CD4-positive, alpha-beta memory T cell (primary cell): ENCODE measurements around the gene MAN1A1. TPM values are rescaled to one million over a fixed set of nuclear protein-coding genes. Genes with fewer than 3 reads are reported as not detected.

Experiments
- CTCF ChIA-PET: fragments of 350-600 bp; sonication (Branson Sonifier 250); formaldehyde crosslinking; loops from one replicate; lab custom pipeline; 2021; ENCODE audit warnings: inconsistent platforms; ENCODE audit not compliant: partially characterized antibody; lab: Charles Lee
- POLR2A ChIA-PET: fragments of 350-600 bp; sonication (Branson Sonifier 250); formaldehyde crosslinking; loops from one replicate; lab custom pipeline; 2021; ENCODE audit not compliant: partially characterized antibody; lab: Charles Lee
- DNase-seq, 5 donors: peaks; one replicate each; pipeline versions ENCODE4 v3.0.0 to v3.0.0-alpha.2; 2020 to 2022; ENCODE audit warnings: mixed read lengths in 1 of 5
- H3K27ac ChIP-seq: one replicate; pipeline ENCODE4 v1.7.0; 2013; ENCODE audit warnings: low read depth, low read length
- H3K27me3 ChIP-seq: 2 replicates; pipeline ENCODE4 v1.7.0; 2013; ENCODE audit warnings: mild to moderate bottlenecking, low read length, moderate library complexity; ENCODE audit not compliant: insufficient read depth
- H3K36me3 ChIP-seq: 2 replicates; pipeline ENCODE4 v1.7.0; 2013; ENCODE audit warnings: mild to moderate bottlenecking, low read length, moderate library complexity; ENCODE audit not compliant: insufficient read depth
- H3K4me1 ChIP-seq: 2 replicates; pipeline ENCODE4 v1.7.0; 2013; ENCODE audit warnings: mild to moderate bottlenecking, low read length, moderate library complexity; ENCODE audit not compliant: insufficient read depth
- H3K4me3 ChIP-seq, 2 donors: one replicate each; pipeline ENCODE4 v1.7.0; 2013; ENCODE audit warnings: low read length in 2 of 2, mild to moderate bottlenecking in 1 of 2
- H3K9me3 ChIP-seq, 2 donors: one replicate each; pipeline ENCODE4 v1.7.0; 2013; ENCODE audit warnings: low read length in 2 of 2, control low read depth in 1 of 2; ENCODE audit not compliant: control insufficient read depth in 1 of 2
- H3K27ac Mint-ChIP-seq, 7 donors: one replicate each; pipeline ENCODE4 v1.8.0; 2020 to 2021; ENCODE audit warnings: mixed read lengths in 7 of 7, mild to moderate bottlenecking in 6 of 7, inconsistent platforms in 3 of 7, moderate library complexity in 3 of 7
- H3K27me3 Mint-ChIP-seq, 2 donors: one replicate each; pipeline ENCODE4 v1.8.0; 2020 to 2021; ENCODE audit warnings: mixed read lengths in 2 of 2
- H3K36me3 Mint-ChIP-seq, 2 donors: one replicate each; pipeline ENCODE4 v1.8.0; 2020 to 2021; ENCODE audit warnings: mixed read lengths in 2 of 2, inconsistent platforms in 1 of 2, mild to moderate bottlenecking in 1 of 2
- H3K4me1 Mint-ChIP-seq, 4 donors: one replicate each; pipeline ENCODE4 v1.8.0; 2020 to 2021; ENCODE audit warnings: mixed read lengths in 4 of 4, mild to moderate bottlenecking in 1 of 4
- H3K4me3 Mint-ChIP-seq, 8 donors: one replicate each; pipeline ENCODE4 v1.8.0; 2020 to 2021; ENCODE audit warnings: mixed read lengths in 8 of 8, mild to moderate bottlenecking in 7 of 8, moderate library complexity in 6 of 8, inconsistent platforms in 3 of 8
- H3K9me3 Mint-ChIP-seq, 8 donors: one replicate each; pipeline ENCODE4 v1.8.0; 2020 to 2021; ENCODE audit warnings: mixed read lengths in 8 of 8, mild to moderate bottlenecking in 5 of 8, inconsistent platforms in 3 of 8, moderate library complexity in 1 of 8
- intact Hi-C: fragments of 100-400 bp; cut with micrococcal nuclease; formaldehyde crosslinking; loops from one replicate; pipeline ENCODE4 v1.15.1; 2023
- polyA plus RNA-seq, 2 donors: library from polyadenylated mRNA; unstranded; fragments of 300-500 nt; fragmentation: Illumina TruSeq; gene quantifications; one replicate each; pipeline ENCODE4 v1.2.3, GENCODE V29; 2021
- total RNA-seq, 2 experiments: library from RNA; stranded (reverse); gene quantifications; one replicate each; pipeline ENCODE4 v1.2.3, GENCODE V29; 2021

Gene MAN1A1
- total and polyA plus RNA-seq, 4 experiments from 2014 or later = 12.3 to 14.7 (median 12.3) TPM

DNA sequence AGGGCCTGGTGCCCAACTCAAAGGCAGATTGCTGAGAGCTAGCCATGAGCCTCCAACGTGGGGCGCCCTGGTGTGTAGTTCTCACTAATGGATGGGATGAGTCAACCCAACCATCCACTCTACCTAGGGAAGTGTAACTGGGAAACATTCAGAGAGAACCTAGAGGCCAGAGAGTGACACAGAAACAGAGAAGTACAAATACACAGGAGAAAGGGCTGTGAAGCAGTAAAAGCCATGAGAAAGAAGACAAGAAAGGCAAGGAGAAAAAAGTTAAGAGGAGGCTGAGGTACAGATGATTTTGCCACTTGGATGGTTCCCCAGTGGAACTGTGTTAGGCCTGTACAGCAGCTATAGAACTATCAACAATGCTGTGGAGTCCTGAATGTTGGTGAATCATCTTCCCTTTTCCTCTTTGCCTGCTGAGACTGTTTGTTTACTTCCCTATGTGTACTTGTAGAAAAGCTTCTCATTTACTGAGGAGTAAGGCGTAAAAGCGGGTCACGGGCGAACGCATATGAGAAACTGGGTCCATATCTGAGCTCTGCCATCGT is 39.0 kb downstream of the MAN1A1 start:
- Histone ChIP-seq H3K9me3 (no peaks in the 10 kb centered on the region), H3K27me3 (no peaks in the 10 kb centered on the region), H3K4me3 (no peak overlapping the region), H3K4me1 (peaks cover 46% of the 10 kb centered on the region), H3K27ac (no peak overlapping the region), H3K36me3 (no peaks in the 10 kb centered on the region)
- Mint-ChIP-seq H3K4me3 (no peak overlapping the region), H3K4me1 (peaks cover 33 to 66% (median 41%) of the 10 kb centered on the region in 4 donors), H3K9me3 (no peaks in the 10 kb centered on the region), H3K27me3 (no peaks in the 10 kb centered on the region), H3K36me3 (peaks cover 8% of the 10 kb centered on the region in 2 donors), H3K27ac (peak overlapping the region in 2 of 7 donors; percentile 12 to 17)
- ChIA-PET POLR2A (no interaction called here), CTCF (interaction anchor here (1.2 to 1.6 kb wide), 3 partner anchors 12 to 37 kb away, joined by 3 to 5 read pairs (median 4); no protein-coding TSS in a partner anchor)
- intact Hi-C loops = no loop called here
- DNase-seq = no peak

DNA sequence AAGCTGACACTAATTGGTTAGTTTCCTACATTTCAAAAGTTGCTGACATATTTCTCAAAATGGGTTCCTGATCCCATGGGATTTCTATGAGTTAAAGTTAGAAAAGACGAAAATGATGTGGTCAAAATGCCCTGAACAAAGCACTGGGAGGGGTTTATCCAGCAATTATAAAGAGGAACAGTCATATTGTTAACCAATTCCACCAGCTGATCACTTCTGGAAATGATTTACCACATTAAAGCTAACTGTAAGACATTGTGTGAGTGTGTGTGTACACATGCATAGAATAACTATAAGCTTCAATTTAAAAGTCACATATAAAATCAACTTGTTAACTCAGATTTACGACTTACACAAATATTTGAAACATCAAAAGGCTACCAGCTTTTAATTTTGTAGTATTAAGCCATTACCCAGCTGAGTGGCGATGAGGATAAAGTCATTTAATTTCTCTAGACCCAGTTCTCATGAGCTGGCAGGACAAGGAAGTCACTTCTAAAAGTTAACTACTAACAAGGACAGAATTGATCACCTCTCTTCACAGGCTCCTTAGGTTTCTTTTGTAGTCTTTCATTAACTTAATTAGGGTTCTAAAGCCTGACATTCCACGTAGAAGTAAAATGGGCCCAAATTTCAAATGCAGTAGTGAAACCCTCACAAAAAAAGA is 40.4 kb downstream of the MAN1A1 start:
- Mint-ChIP-seq H3K36me3 (peaks cover 8 to 12% of the 10 kb centered on the region in 2 donors), H3K27ac (peak overlapping the region in 2 of 7 donors; percentile 19 to 29), H3K27me3 (no peaks in the 10 kb centered on the region), H3K4me1 (peaks cover 24 to 51% (median 28%) of the 10 kb centered on the region in 4 donors), H3K9me3 (no peaks in the 10 kb centered on the region), H3K4me3 (no peak overlapping the region)
- no peaks in the 10 kb centered on the region for H3K27me3 ChIP-seq
- no peak overlapping the region for H3K27ac ChIP-seq
- no peak overlapping the region for H3K4me3 ChIP-seq
- H3K9me3 ChIP-seq = no peaks in the 10 kb centered on the region
- ChIA-PET CTCF (interaction anchor here (1.1 to 1.6 kb wide), 2 partner anchors 9 to 25 kb away, joined by 3 to 11 read pairs; no protein-coding TSS in a partner anchor), POLR2A (no interaction called here)
- intact Hi-C loops = no loop called here
- H3K36me3 ChIP-seq = no peaks in the 10 kb centered on the region
- H3K4me1 ChIP-seq = peaks cover 32% of the 10 kb centered on the region
- no peak for DNase-seq

DNA sequence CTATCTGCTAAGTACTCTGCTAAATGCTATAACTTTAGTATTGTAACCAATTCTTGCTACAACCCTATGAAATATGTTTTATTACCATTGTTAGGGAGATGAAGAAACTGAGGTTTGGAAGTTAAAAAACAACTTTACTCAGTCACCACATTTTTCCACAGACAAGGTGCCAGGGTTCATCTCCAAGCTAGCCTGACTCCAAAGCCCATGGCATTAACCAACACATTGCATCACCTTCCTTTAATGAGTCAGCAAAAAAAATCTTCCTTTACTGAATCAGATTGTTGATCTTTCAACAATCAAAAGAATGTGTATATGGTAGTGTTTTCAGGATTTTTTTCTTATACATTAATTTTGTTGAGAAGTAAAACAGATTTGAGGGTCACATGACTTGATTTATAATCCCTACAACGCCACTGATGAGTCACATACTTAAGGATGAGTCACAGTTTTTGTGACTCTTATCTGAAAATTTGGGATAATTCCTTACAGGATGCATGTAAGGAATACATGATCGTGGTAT is 41.5 kb downstream of the MAN1A1 start:
- Mint-ChIP-seq H3K27me3 (no peaks in the 10 kb centered on the region), H3K9me3 (no peaks in the 10 kb centered on the region), H3K4me1 (peaks cover 15 to 41% (median 20%) of the 10 kb centered on the region in 4 donors), H3K27ac (no peak overlapping the region), H3K36me3 (peaks cover 12 to 19% of the 10 kb centered on the region in 2 donors), H3K4me3 (no peak overlapping the region)
- POLR2A ChIA-PET = no interaction called here
- Histone ChIP-seq H3K27me3 (no peaks in the 10 kb centered on the region), H3K9me3 (no peaks in the 10 kb centered on the region), H3K36me3 (no peaks in the 10 kb centered on the region), H3K4me3 (no peak overlapping the region), H3K27ac (no peak overlapping the region), H3K4me1 (peaks cover 22% of the 10 kb centered on the region)
- intact Hi-C loops = no loop called here
- CTCF ChIA-PET = interaction anchor here (1.6 kb wide), 1 partner anchor 26 kb away, joined by 11 read pairs; no protein-coding TSS in a partner anchor
- DNase-seq = no peak

DNA sequence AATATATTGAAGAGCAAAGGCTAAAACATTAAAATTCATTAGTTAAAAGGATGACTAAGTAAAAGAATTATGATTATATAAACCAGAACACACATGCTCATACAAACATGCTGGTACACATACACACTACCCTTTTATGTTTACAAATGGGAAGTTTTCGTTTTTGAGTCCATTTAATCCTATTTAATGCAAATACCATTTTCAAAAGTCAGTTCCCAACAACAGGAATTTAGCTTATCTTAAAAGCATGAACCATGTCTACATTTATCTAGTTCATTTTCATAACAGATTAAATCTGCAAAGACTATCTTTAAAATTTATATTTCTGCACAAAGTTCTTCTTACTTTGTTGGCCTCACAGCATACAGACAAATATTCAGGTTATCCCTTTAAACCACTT is 42.5 kb downstream of the MAN1A1 start:
- Mint-ChIP-seq H3K4me3 (no peak overlapping the region), H3K9me3 (no peaks in the 10 kb centered on the region), H3K36me3 (peaks cover 12 to 19% of the 10 kb centered on the region in 2 donors), H3K27me3 (no peaks in the 10 kb centered on the region), H3K27ac (no peak overlapping the region), H3K4me1 (peaks cover 9 to 31% (median 12%) of the 10 kb centered on the region in 4 donors)
- intact Hi-C loops = no loop called here
- no peak overlapping the region for H3K27ac ChIP-seq
- H3K4me3 ChIP-seq = no peak overlapping the region
- H3K27me3 ChIP-seq = no peaks in the 10 kb centered on the region
- ChIA-PET CTCF (no interaction called here), POLR2A (no interaction called here)
- H3K36me3 ChIP-seq = no peaks in the 10 kb centered on the region
- peaks cover 11% of the 10 kb centered on the region for H3K4me1 ChIP-seq
- no peak for DNase-seq
- H3K9me3 ChIP-seq = no peaks in the 10 kb centered on the region

DNA sequence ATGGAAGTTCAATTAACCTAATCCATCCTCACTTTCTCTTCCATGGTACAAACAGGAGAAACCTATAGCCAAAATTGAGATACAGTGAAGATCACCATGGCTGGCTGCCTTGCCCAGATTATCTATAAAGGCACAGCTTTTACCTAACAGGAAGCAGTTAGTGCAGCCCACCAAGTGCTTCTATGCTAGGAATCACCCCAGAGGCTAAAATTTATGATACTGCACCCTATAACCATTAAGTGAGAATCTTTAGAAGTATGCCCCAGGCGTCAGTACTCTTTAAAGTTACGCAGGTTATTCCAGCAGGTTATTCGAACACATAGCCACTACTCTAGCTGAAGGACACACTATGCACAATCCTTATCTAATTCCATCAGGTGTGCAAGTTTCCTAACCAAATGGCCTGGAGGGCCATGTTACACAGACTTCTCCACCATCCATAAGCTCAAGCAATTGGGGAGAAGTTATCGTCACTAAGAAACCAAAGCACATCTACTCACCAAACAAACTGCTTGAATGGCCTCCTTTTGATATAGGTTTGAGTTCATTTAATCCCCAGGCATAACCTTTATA is 43.1 kb downstream of the MAN1A1 start:
- H3K36me3 ChIP-seq = no peaks in the 10 kb centered on the region
- Mint-ChIP-seq H3K9me3 (no peaks in the 10 kb centered on the region), H3K4me1 (peaks cover 6 to 25% (median 10%) of the 10 kb centered on the region in 4 donors), H3K27me3 (no peaks in the 10 kb centered on the region), H3K4me3 (no peak overlapping the region), H3K27ac (no peak overlapping the region), H3K36me3 (peaks cover 14 to 21% of the 10 kb centered on the region in 2 donors)
- DNase-seq = no peak
- H3K9me3 ChIP-seq = no peaks in the 10 kb centered on the region
- ChIA-PET POLR2A (no interaction called here), CTCF (interaction anchor here (1.5 kb wide), 1 partner anchor 29 kb away, joined by 4 read pairs; no protein-coding TSS in a partner anchor)
- no peaks in the 10 kb centered on the region for H3K27me3 ChIP-seq
- peaks cover 10% of the 10 kb centered on the region for H3K4me1 ChIP-seq
- H3K4me3 ChIP-seq = no peak overlapping the region
- no peak overlapping the region for H3K27ac ChIP-seq
- intact Hi-C loops = no loop called here

DNA sequence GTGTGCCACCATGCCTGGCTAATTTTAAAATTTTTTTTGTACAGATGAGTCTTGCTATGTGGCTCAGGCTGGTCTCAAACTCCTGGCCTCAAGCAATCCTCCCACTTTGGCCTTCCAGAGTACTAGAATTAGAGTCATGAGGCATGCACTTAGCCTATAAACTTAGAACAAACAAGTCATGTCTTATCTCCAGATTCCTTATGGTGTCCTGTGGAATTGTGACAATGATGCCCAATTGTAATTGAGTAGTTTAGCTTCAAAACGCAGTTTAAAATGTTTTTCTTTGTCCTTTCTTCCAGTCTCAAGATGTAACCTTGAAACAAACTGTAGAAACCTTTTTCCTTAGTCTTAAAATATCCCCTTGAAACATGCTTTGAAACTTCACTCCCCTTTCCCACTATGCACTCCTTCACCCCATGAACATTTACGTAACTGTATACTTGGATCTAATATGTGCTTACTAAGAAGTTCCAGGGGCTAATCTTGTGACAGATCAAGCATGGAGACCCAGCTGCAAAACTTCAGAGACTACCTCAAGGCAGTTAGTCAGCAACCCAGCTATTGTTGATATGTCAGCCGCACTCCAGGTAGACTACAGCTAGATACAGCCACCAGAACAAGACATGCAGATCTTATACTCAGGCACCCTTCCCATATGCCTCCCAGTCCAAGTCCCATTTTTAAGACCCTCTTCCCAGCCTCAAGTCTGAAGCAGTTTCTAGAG is 46.2 kb downstream of the MAN1A1 start:
- Mint-ChIP-seq H3K4me3 (no peak overlapping the region), H3K9me3 (no peaks in the 10 kb centered on the region), H3K27ac (peak overlapping the region in 1 of 7 donors; percentile 11), H3K4me1 (peaks cover 0 to 1% (median 0%) of the 10 kb centered on the region in 4 donors), H3K36me3 (peaks cover 17 to 27% of the 10 kb centered on the region in 2 donors), H3K27me3 (no peaks in the 10 kb centered on the region)
- no peaks in the 10 kb centered on the region for H3K27me3 ChIP-seq
- no peaks in the 10 kb centered on the region for H3K36me3 ChIP-seq
- intact Hi-C loops = no loop called here
- H3K4me1 ChIP-seq = no peaks in the 10 kb centered on the region
- ChIA-PET POLR2A (interaction anchor here (0.7 kb wide), 1 partner anchor 11 kb away, joined by 3 read pairs; no protein-coding TSS in a partner anchor), CTCF (interaction anchor here (0.9 to 1.4 kb wide), 2 partner anchors 10 to 12 kb away, joined by 3 read pairs; no protein-coding TSS in a partner anchor)
- no peak overlapping the region for H3K4me3 ChIP-seq
- no peaks in the 10 kb centered on the region for H3K9me3 ChIP-seq
- no peak for DNase-seq
- H3K27ac ChIP-seq = no peak overlapping the region
